ENCODE results near the gene ST6GALNAC1. TPM values are rescaled to one million over a fixed set of nuclear protein-coding genes. Genes with fewer than 3 reads are reported as not detected.

ST6GALNAC1 gene
- total and polyA plus RNA-seq, 2 of the 13 experiments (the other 11 are each of a cell fraction or from before 2014, with no cell fraction given) = not detected

- H3K9me3 ChIP-seq (ENCODE audit: low read length) = no peaks in the 10 kb centered on the region
- H4K20me1 ChIP-seq (ENCODE audit: insufficient read depth, low read length) = no peaks in the 10 kb centered on the region
- no peak overlapping the region for H3K4me3 ChIP-seq (replicated peaks in 1 of 3; ENCODE audit: insufficient read depth in 1 of 3, low read depth in 2 of 3, low read length in 3 of 3)
- DNase-seq (ENCODE audit: low spot score) (no peak), ATAC-seq (no peak), FAIRE-seq (no peak)
- H3K27me3 ChIP-seq (ENCODE audit: control insufficient read depth in 1 of 2, insufficient read depth in 2 of 2, low read length in 2 of 2) = peaks cover 9 to 39% of the 10 kb centered on the region in 2 experiments; a peak in 4 of 5 replicates
- H3K79me2 ChIP-seq (ENCODE audit: insufficient read depth, low read length) = no peaks in the 10 kb centered on the region
- no TSS peak for BruUV-seq (replicated peaks)
- H3K9ac ChIP-seq (ENCODE audit: insufficient read depth, low read depth, low read length) = no peak overlapping the region
- in situ Hi-C loops (cut with HindIII; ENCODE audit: extremely low pct_ligation_motif_present, low pct_unique_long_range_greater_than_20kb) = no loop called here
- H2AFZ ChIP-seq (ENCODE audit: low read length) = no peak overlapping the region
- H3K36me3 ChIP-seq (replicated peaks in 1 of 2; ENCODE audit: control insufficient read depth in 1 of 2, insufficient read depth in 2 of 2, low read length in 2 of 2) = no peaks in the 10 kb centered on the region
- H3K4me2 ChIP-seq (ENCODE audit: low read depth, low read length) = no peak overlapping the region
- no peak for TF ChIP-seq IRF1 (CRISPR knock-in tag; IDR thresholded peaks at IDR 0.05; ENCODE audit: low read depth)
- TF ChIP-seq ZC3H4 (CRISPR knock-in tag; IDR thresholded peaks at IDR 0.05; ENCODE audit: borderline replicate concordance) = no peak
- TF ChIP-seq ZNF605 (CRISPR knock-in tag; IDR thresholded peaks at IDR 0.05) = no peak
- no peak for TF ChIP-seq GLMP (CRISPR knock-in tag; IDR thresholded peaks at IDR 0.05; ENCODE audit: borderline replicate concordance)
- peak; percentile 35; the same call in 1 of the 2 replicates for TF ChIP-seq NRL (CRISPR knock-in tag; IDR thresholded peaks at IDR 0.05; ENCODE audit: borderline replicate concordance)
- TF ChIP-seq YEATS2 (CRISPR knock-in tag; IDR thresholded peaks at IDR 0.05; ENCODE audit: borderline replicate concordance) = no peak
- intact Hi-C loops (cut with micrococcal nuclease; ENCODE audit: unreplicated experiment) = loop anchor here (2.0 to 5.0 kb wide), 3 partner anchors 16 to 62 kb away; no protein-coding TSS in a partner anchor
- H3K4me1 ChIP-seq (ENCODE audit: insufficient read depth, low read length) = peaks cover 47% of the 10 kb centered on the region
- ChIA-PET CTCF (ENCODE audit: low intra/inter-chr PET ratio, low total read pairs) (interaction anchor here (0.7 to 1.8 kb wide), 3 partner anchors 28 to 63 kb away, joined by 3 to 5 read pairs (median 5); no protein-coding TSS in a partner anchor), POLR2A (interaction anchor here (0.9 to 3.2 kb wide), 6 partner anchors 17 to 85 kb away, joined by 3 to 19 read pairs (median 4); no protein-coding TSS in a partner anchor)
- H3K27ac ChIP-seq (ENCODE audit: extremely low read length, insufficient read depth, low read length) = no peak overlapping the region
- WGBS (ENCODE audit: low lambda C conversion rate) = 50% methylated on average over 16 of the region's 17 CpGs
Measured at GRCh38 chr17:76586741-76587487, 56.6 kb downstream of the ST6GALNAC1 start.

Measured in HepG2 (cell line).